Measurements from ENCODE around the gene PIP5K1C. TPM values are rescaled to one million over a fixed set of nuclear protein-coding genes. Genes with fewer than 3 reads are reported as not detected.

The PIP5K1C gene
- total and polyA plus RNA-seq, 9 of the 15 experiments (the other 6 are each of a cell fraction or from before 2014, with no cell fraction given) = 0.38 to 22.1 (median 4.1) TPM

DNA sequence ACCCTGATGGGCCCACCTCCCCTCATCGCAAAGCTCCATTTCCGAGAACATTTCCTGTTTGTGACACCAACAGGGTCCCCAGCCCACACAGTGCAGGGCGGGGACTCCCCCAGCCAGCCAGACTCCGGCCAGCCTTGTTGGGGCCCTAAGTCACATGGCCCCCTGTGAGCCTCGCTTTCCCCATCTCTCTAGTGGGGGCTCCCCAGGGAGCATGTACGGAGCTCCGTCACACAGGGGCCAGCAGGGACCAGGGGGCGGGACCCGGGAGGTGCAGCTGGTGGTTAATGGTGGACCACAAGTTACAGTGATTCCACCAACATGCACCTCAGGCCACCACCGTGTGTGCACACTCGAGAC is 95.3 kb downstream of the PIP5K1C start (continued):
- TF ChIP-seq, protein P1, sequence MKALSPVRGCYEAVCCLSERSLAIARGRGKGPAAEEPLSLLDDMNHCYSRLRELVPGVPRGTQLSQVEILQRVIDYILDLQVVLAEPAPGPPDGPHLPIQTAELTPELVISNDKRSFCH (CRISPR knock-in tag; IDR thresholded peaks at IDR 0.05) = no peak
- TF ChIP-seq, protein P1 (tag; IDR thresholded peaks at IDR 0.05) = no peak
- TF ChIP-seq, protein P2, sequence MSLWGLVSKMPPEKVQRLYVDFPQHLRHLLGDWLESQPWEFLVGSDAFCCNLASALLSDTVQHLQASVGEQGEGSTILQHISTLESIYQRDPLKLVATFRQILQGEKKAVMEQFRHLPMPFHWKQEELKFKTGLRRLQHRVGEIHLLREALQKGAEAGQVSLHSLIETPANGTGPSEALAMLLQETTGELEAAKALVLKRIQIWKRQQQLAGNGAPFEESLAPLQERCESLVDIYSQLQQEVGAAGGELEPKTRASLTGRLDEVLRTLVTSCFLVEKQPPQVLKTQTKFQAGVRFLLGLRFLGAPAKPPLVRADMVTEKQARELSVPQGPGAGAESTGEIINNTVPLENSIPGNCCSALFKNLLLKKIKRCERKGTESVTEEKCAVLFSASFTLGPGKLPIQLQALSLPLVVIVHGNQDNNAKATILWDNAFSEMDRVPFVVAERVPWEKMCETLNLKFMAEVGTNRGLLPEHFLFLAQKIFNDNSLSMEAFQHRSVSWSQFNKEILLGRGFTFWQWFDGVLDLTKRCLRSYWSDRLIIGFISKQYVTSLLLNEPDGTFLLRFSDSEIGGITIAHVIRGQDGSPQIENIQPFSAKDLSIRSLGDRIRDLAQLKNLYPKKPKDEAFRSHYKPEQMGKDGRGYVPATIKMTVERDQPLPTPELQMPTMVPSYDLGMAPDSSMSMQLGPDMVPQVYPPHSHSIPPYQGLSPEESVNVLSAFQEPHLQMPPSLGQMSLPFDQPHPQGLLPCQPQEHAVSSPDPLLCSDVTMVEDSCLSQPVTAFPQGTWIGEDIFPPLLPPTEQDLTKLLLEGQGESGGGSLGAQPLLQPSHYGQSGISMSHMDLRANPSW (CRISPR knock-in tag; IDR thresholded peaks at IDR 0.05) = no peak
- no peak for TF ChIP-seq ZNF717 (CRISPR knock-in tag; IDR thresholded peaks at IDR 0.05)
- no peak for TF ChIP-seq ZKSCAN1 (IDR thresholded peaks at IDR 0.05; ENCODE audit: low read depth, low read length)
- TF ChIP-seq TAF9B (IDR thresholded peaks at IDR 0.05; ENCODE audit: partially characterized antibody) = no peak
- TF ChIP-seq, protein P3, sequence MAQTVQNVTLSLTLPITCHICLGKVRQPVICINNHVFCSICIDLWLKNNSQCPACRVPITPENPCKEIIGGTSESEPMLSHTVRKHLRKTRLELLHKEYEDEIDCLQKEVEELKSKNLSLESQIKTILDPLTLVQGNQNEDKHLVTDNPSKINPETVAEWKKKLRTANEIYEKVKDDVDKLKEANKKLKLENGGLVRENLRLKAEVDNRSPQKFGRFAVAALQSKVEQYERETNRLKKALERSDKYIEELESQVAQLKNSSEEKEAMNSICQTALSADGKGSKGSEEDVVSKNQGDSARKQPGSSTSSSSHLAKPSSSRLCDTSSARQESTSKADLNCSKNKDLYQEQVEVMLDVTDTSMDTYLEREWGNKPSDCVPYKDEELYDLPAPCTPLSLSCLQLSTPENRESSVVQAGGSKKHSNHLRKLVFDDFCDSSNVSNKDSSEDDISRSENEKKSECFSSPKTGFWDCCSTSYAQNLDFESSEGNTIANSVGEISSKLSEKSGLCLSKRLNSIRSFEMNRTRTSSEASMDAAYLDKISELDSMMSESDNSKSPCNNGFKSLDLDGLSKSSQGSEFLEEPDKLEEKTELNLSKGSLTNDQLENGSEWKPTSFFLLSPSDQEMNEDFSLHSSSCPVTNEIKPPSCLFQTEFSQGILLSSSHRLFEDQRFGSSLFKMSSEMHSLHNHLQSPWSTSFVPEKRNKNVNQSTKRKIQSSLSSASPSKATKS (CRISPR knock-in tag; IDR thresholded peaks at IDR 0.05) = no peak
- no peak for TF ChIP-seq TARDBP (IDR thresholded peaks at IDR 0.05)
- no peak for TF ChIP-seq GTF2E2 (tag; IDR thresholded peaks at IDR 0.05)
- TF ChIP-seq, protein P4, sequence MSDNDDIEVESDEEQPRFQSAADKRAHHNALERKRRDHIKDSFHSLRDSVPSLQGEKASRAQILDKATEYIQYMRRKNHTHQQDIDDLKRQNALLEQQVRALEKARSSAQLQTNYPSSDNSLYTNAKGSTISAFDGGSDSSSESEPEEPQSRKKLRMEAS (CRISPR knock-in tag; IDR thresholded peaks at IDR 0.05) = peak; percentile 46; the same call in 1 of the 2 replicates
- TF ChIP-seq ASH1L (IDR thresholded peaks at IDR 0.05; ENCODE audit: borderline replicate concordance, low read depth, partially characterized antibody) = no peak
- no peak for TF ChIP-seq SAP30 (IDR thresholded peaks at IDR 0.05; ENCODE audit: borderline replicate concordance, insufficient read depth, low read depth, low read length, poor library complexity, severe bottlenecking)
- no peak for TF ChIP-seq ZBTB8A (IDR thresholded peaks at IDR 0.05; ENCODE audit: partially characterized antibody)
- no peak for TF ChIP-seq STAT5A (IDR thresholded peaks at IDR 0.05; ENCODE audit: borderline replicate concordance, low read length)
- TF ChIP-seq NR2C2 (CRISPR knock-in tag; IDR thresholded peaks at IDR 0.05) = no peak
- TF ChIP-seq NR2C2 (tag; IDR thresholded peaks at IDR 0.05) = no peak
- TF ChIP-seq, protein P5, sequence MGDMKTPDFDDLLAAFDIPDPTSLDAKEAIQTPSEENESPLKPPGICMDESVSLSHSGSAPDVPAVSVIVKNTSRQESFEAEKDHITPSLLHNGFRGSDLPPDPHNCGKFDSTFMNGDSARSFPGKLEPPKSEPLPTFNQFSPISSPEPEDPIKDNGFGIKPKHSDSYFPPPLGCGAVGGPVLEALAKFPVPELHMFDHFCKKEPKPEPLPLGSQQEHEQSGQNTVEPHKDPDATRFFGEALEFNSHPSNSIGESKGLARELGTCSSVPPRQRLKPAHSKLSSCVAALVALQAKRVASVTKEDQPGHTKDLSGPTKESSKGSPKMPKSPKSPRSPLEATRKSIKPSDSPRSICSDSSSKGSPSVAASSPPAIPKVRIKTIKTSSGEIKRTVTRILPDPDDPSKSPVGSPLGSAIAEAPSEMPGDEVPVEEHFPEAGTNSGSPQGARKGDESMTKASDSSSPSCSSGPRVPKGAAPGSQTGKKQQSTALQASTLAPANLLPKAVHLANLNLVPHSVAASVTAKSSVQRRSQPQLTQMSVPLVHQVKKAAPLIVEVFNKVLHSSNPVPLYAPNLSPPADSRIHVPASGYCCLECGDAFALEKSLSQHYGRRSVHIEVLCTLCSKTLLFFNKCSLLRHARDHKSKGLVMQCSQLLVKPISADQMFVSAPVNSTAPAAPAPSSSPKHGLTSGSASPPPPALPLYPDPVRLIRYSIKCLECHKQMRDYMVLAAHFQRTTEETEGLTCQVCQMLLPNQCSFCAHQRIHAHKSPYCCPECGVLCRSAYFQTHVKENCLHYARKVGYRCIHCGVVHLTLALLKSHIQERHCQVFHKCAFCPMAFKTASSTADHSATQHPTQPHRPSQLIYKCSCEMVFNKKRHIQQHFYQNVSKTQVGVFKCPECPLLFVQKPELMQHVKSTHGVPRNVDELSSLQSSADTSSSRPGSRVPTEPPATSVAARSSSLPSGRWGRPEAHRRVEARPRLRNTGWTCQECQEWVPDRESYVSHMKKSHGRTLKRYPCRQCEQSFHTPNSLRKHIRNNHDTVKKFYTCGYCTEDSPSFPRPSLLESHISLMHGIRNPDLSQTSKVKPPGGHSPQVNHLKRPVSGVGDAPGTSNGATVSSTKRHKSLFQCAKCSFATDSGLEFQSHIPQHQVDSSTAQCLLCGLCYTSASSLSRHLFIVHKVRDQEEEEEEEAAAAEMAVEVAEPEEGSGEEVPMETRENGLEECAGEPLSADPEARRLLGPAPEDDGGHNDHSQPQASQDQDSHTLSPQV (IDR thresholded peaks at IDR 0.05) = no peak
- no peak for TF ChIP-seq ZNF232 (CRISPR knock-in tag; IDR thresholded peaks at IDR 0.05)
